GM12873 (cell line): Measurements from ENCODE around the gene SERPINB7.

Experiments used
- CTCF ChIP-seq: IDR thresholded peaks from 2 replicates; pipeline ENCODE4 v1.5.1; 2012; ENCODE audit warnings: low read depth, mild to moderate bottlenecking, moderate library complexity, low read length, control low read depth; ENCODE audit not compliant: insufficient read depth; ENCODE audit errors: missing control alignments

SERPINB7 gene

GRCh38 chr18:63788447-63789096, 13.4 kb downstream of the SERPINB7 start:
- TF ChIP-seq CTCF = no peak

GRCh38 chr18:63789327-63789726, 14.1 kb downstream of the SERPINB7 start:
- TF ChIP-seq CTCF = no peak

GRCh38 chr18:63795606-63796005, 20.4 kb downstream of the SERPINB7 start:
- TF ChIP-seq CTCF = no peak

GRCh38 chr18:63799189-63799588, 24.0 kb downstream of the SERPINB7 start:
- TF ChIP-seq CTCF = no peak

GRCh38 chr18:63801343-63801742, 26.1 kb downstream of the SERPINB7 start:
- no peak for TF ChIP-seq CTCF

GRCh38 chr18:63808125-63808524, 32.9 kb downstream of the SERPINB7 start:
- no peak for TF ChIP-seq CTCF

- no peak for TF ChIP-seq CTCF
Measured at GRCh38 chr18:63817441-63818051, 42.3 kb downstream of the SERPINB7 start.
